SK-N-SH (cell line): ENCODE measurements around the gene SSNA1.

Experiments
- CTCF ChIP-seq: fragments of 200-600 bp; sonication (generic); IDR thresholded peaks from 2 replicates; pipeline ENCODE4 v1.6.1; 2017; ENCODE audit warnings: antibody characterized with exemption, mild to moderate bottlenecking, moderate library complexity
- EP300 ChIP-seq, 2 experiments: IDR thresholded peaks; 2 replicates each; pipeline versions ENCODE4 v1.4.0 to v1.6.1; 2012; ENCODE audit warnings: borderline replicate concordance in 1 of 2, low read depth in 1 of 2, low read length in 1 of 2
- NRF1 ChIP-seq: IDR thresholded peaks from 2 replicates; pipeline ENCODE4 v1.6.1; 2012; ENCODE audit warnings: low read depth, mild to moderate bottlenecking, low read length
- REST ChIP-seq: IDR thresholded peaks from 2 replicates; pipeline ENCODE4 v1.6.1; 2012; ENCODE audit warnings: mild to moderate bottlenecking, low read depth, low read length, moderate library complexity

- no peak for TF ChIP-seq CTCF
- no peak for TF ChIP-seq REST
- TF ChIP-seq EP300 (IDR thresholded peaks at IDR 0.05; ENCODE audit: borderline replicate concordance in 1 of 2, low read depth in 1 of 2, low read length in 1 of 2): no peak
- no peak for TF ChIP-seq NRF1
Observed at GRCh38 chr9:137170486-137171148, 17.9 kb upstream of the SSNA1 start.
